K562 (cell line): ENCODE data around the gene DOCK7. TPM values are rescaled to one million over a fixed set of nuclear protein-coding genes. Genes with fewer than 3 reads are reported as not detected.

Source experiments
- AFF4 ChIP-seq: sonication (generic); formaldehyde crosslinking; IDR thresholded peaks from 2 replicates; pipeline ENCODE4 v1.8.0; 2023; ENCODE audit warnings: mild to moderate bottlenecking, missing genetic modification reagents
- BACH1 ChIP-seq: fragments of 200-800 bp; sonication (Bioruptor generic); IDR thresholded peaks from 2 replicates; pipeline ENCODE4 v1.6.1; 2016; ENCODE audit warnings: missing genetic modification characterization, missing compliant biosample characterization
- IRF9 ChIP-seq: fragments of 450-650 bp; IDR thresholded peaks from 2 replicates; pipeline ENCODE4 v1.6.1; 2016; ENCODE audit warnings: missing biosample characterization, missing genetic modification characterization
- L3MBTL2 ChIP-seq: fragments of 450-650 bp; IDR thresholded peaks from 2 replicates; pipeline ENCODE4 v1.6.1; 2016; ENCODE audit warnings: mild to moderate bottlenecking, moderate library complexity
- PBX2 ChIP-seq, 2 experiments: IDR thresholded peaks in 1 of 2; conservative IDR thresholded peaks in 1 of 2; 2 replicates each; pipeline ENCODE4 v1.6.1; 2016; ENCODE audit warnings: low read depth in 2 of 2, mild to moderate bottlenecking in 1 of 2, missing compliant biosample characterization in 1 of 2, missing genetic modification characterization in 1 of 2, moderate library complexity in 1 of 2
- SP2 ChIP-seq: IDR thresholded peaks from 2 replicates; pipeline ENCODE4 v1.6.1; 2011; ENCODE audit warnings: mild to moderate bottlenecking, low read depth, low read length, moderate library complexity; ENCODE audit not compliant: poor library complexity, severe bottlenecking; ENCODE audit errors: extremely low read depth
- ZNF318 ChIP-seq, 2 experiments: fragments of 450-650 bp; IDR thresholded peaks; 2 replicates each; pipeline ENCODE4 v1.6.1; 2016; ENCODE audit warnings: mild to moderate bottlenecking in 2 of 2, borderline replicate concordance in 1 of 2, low read depth in 1 of 2, moderate library complexity in 1 of 2
- polyA plus RNA-seq, 8 experiments: library from polyadenylated mRNA; depleted of rRNA in 4 of 8; stranded (reverse) in 5 of 8; unstranded in 3 of 8; fragments of >200 nt; fragmentation: Nextera tagmentation in 2 of 8; fragmentation: Illumina TruSeq in 1 of 8; extraction: Ambion mirVana in 2 of 8; extraction: Trizol in 1 of 8; gene quantifications; 2 replicates each; pipeline versions ENCODE4 v1.2.1 to v1.2.3, GENCODE V29; 2011 to 2014; ENCODE audit warnings: inconsistent platforms in 1 of 8, missing spikeins in 1 of 8
- total RNA-seq, 7 experiments: library from RNA; depleted of rRNA in 6 of 7; stranded (reverse); fragments of >200 nt in 6 of 7; fragmentation: Illumina TruSeq in 2 of 7; extraction: Trizol in 2 of 7; gene quantifications; 2 replicates each; pipeline versions ENCODE4 v1.2.1 to v1.2.3, GENCODE V29; 2011 to 2021; ENCODE audit warnings: low replicate concordance in 1 of 7

Gene DOCK7
- total and polyA plus RNA-seq, 9 of the 15 experiments (the other 6 are each of a cell fraction or from before 2014, with no cell fraction given): 4.9 to 35.1 (median 12.6) TPM

GRCh38 chr1:62621907-62622306 lies 66.3 kb downstream of the DOCK7 start (continued):
- TF ChIP-seq AFF4 (CRISPR knock-in tag) (no peak), IRF9 (tag) (peak; percentile 20; the same call in 1 of the 2 replicates), SP2 (no peak), ZNF318 (IDR thresholded peaks at IDR 0.05; ENCODE audit: borderline replicate concordance in 1 of 2, low read depth in 1 of 2) (peak in 1 of 2 experiments; percentile 34; a peak in 1 of 4 replicates), L3MBTL2 (peak; percentile 71), PBX2 (CRISPR knock-in tag; IDR thresholded peaks at IDR 0.05; ENCODE audit: low read depth) (no peak), PBX2 (tag; conservative IDR thresholded peaks at IDR 0.05; ENCODE audit: low read depth) (peak; percentile 65), BACH1 (tag) (peak; percentile 48; the same call in 1 of the 2 replicates)
